Upper lobe of left lung (tissue), 4 donors: ENCODE measurements around the gene REPS1.

Experiments
- CTCF ChIP-seq, 6 experiments: fragments of 450-650 bp in 4 of 6; fragments of 200-600 bp in 2 of 6; sonication (generic) in 2 of 6; IDR thresholded peaks; one replicate each; pipeline ENCODE4 v1.5.1; 2016 to 2019; ENCODE audit warnings: antibody characterized with exemption in 6 of 6
- EP300 ChIP-seq, 4 donors: sonication (generic); formaldehyde crosslinking; IDR thresholded peaks; one replicate each; pipeline ENCODE4 v1.5.1; 2017; ENCODE audit warnings: antibody characterized with exemption in 4 of 4, control low read depth in 2 of 4
- POLR2AphosphoS5 ChIP-seq, 2 donors: sonication (generic); formaldehyde crosslinking; IDR thresholded peaks; one replicate each; pipeline ENCODE4 v1.5.1; 2017; ENCODE audit warnings: antibody characterized with exemption in 2 of 2

GRCh38 chr6:138863321-138863720 lies 124.7 kb downstream of the REPS1 start:
- no peak for TF ChIP-seq CTCF (IDR thresholded peaks at IDR 0.05)
- no peak for TF ChIP-seq POLR2AphosphoS5 (IDR thresholded peaks at IDR 0.05)
- TF ChIP-seq EP300 (IDR thresholded peaks at IDR 0.05), result no peak
